Large intestine (tissue), 3 donors: ENCODE results near the gene METTL8. TPM values are rescaled to one million over a fixed set of nuclear protein-coding genes. Genes with fewer than 3 reads are reported as not detected.

Source experiments
- DNase-seq, 2 donors: peaks; one replicate each; pipeline versions ENCODE4 v3.0.0 to v3.0.0-alpha.2; 2013
- H3K27ac ChIP-seq: one replicate; pipeline ENCODE4 v1.5.1; 2013; ENCODE audit warnings: low read length
- H3K27me3 ChIP-seq: 2 replicates; pipeline ENCODE4 v1.6.1; 2013; ENCODE audit warnings: low read length; ENCODE audit not compliant: control insufficient read depth, insufficient read depth
- H3K36me3 ChIP-seq: 2 replicates; pipeline ENCODE4 v1.6.1; 2013; ENCODE audit warnings: low read length; ENCODE audit not compliant: control insufficient read depth, insufficient read depth
- H3K4me1 ChIP-seq: one replicate; pipeline ENCODE4 v1.6.1; 2013; ENCODE audit warnings: low read length; ENCODE audit not compliant: control insufficient read depth, insufficient read depth
- H3K4me3 ChIP-seq: one replicate; pipeline ENCODE4 v1.5.1; 2013; ENCODE audit warnings: low read length
- H3K9me3 ChIP-seq: one replicate; pipeline ENCODE4 v1.6.1; 2013; ENCODE audit warnings: mild to moderate bottlenecking, low read depth, low read length, moderate library complexity; ENCODE audit not compliant: control insufficient read depth
- WGBS: methylation state at CpG from one replicate; pipeline ENCODE4 v1.1.5; 2013; ENCODE audit warnings: low lambda C conversion rate; ENCODE audit not compliant: insufficient coverage; 5-methylcytosine and 5-hydroxymethylcytosine counted together
- polyA plus RNA-seq: library from polyadenylated mRNA; unstranded; fragments of 120-200 nt; gene quantifications from one replicate; pipeline ENCODE4 v1.2.1, GENCODE V29; 2013

The METTL8 gene
- polyA plus RNA-seq, 1 donor = 14.0 TPM

DNA sequence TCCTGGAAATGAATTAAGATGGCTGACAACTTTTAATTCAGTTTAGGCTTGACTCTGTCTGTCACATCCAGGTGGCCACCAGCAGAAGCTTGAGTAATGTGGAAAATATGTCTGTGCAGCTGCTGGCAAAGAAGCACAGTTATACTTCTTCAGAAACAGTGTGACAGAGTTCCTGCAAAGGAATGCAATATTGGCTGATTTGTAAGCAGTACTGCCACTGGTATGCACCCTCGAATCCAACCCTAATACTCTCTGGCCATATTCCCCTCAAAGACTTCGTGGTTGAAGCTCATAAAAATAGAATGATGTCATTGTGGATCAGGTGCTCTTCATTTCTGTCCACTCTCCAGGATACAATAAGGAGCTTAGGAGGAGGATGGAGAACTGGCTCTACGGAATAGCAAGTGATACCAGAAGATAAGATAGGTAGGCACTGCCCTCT is 86.2 kb downstream of the METTL8 start:
- Histone ChIP-seq H3K4me3 (no peak overlapping the region), H3K36me3 (no peaks in the 10 kb centered on the region), H3K27me3 (no peaks in the 10 kb centered on the region), H3K27ac (no peak overlapping the region), H3K9me3 (no peaks in the 10 kb centered on the region), H3K4me1 (no peaks in the 10 kb centered on the region)
- DNase-seq = peak in 1 of 2 donors; percentile 30
- 40% methylated on average over 1 of the region's 3 CpGs for WGBS

DNA sequence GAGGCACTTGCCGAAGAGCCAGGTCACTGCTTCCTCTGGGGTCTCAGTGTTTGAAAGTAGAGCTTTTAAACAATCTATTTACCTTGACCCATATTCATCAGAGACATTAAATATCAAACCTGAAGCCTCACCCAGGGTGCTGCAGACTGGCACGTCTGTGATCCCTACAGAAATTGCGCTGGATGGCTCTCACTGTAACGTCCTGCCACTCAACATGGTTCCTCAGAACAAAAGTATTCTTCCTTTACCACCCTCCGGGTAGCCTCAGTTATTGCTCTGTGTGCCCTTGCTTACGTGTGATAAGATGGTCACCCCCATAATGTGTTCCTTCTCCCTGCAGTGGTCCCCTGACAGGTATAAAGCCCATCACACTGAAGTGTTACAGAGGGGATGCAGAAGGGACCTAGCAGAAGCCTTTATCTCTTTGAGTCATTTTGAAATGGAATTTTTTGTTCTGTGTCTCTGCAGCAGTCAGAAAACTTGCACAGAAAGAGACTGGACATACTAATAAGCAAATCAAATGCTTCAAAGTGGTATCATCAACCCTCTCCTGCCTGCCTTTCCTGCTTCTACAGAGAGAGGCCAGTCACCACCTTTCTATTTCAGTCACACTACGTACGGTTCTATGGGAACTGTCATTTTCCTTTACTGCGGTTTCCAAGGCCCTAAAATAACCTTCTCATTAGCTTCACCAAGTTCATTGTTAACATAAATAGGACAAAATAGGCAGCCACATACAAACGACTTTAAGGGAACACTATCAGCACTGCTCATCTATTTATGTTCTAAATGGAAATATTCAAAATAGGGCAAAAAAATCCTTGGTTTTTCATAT is 86.8 kb downstream of the METTL8 start:
- Histone ChIP-seq H3K4me1 (no peaks in the 10 kb centered on the region), H3K27ac (no peak overlapping the region), H3K27me3 (no peaks in the 10 kb centered on the region), H3K4me3 (no peak overlapping the region), H3K36me3 (no peaks in the 10 kb centered on the region), H3K9me3 (no peaks in the 10 kb centered on the region)
- DNase-seq = no peak
- WGBS = 88% methylated on average over 2 of the region's 10 CpGs

DNA sequence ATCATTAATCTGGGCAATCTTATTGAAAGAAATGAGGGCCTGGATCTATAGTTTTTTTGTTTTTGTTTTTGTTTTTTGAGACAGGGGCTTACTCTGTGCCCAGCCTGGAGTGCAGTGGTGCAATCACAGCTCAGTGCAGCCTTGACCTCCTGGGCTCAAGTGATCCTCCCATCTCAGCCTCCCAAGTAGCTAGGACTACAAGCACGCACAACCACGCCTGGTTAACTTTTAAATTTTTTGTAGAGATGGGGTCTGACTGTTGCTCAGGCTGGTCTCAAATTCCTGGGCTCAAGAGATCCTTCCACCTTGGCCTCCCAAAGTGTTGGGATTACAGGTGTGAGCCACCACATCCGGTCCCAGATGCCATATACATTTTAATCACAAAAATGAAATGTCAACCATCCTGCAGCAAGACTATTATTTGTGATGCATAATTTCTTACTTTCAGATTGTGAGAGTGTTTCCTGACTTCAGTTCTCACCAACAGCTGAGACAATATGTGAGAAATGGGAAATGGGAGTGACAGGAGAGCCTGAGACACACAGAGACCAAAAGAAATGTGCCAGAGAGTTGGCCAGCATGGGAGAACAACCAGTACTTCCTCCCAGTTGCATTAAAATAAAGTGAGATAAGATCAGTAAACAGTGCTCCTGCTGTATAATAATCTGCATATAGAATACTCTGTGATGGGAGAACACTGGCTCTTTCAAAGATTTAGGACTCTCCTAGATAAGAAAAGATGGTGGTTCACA is 87.6 kb downstream of the METTL8 start:
- H3K4me1 ChIP-seq = no peaks in the 10 kb centered on the region
- H3K36me3 ChIP-seq = no peaks in the 10 kb centered on the region
- H3K27ac ChIP-seq = no peak overlapping the region
- WGBS = no CpG with 5 or more reads among the region's 3 CpGs
- no peaks in the 10 kb centered on the region for H3K27me3 ChIP-seq
- no peak for DNase-seq
- H3K9me3 ChIP-seq = no peaks in the 10 kb centered on the region
- H3K4me3 ChIP-seq = no peak overlapping the region

DNA sequence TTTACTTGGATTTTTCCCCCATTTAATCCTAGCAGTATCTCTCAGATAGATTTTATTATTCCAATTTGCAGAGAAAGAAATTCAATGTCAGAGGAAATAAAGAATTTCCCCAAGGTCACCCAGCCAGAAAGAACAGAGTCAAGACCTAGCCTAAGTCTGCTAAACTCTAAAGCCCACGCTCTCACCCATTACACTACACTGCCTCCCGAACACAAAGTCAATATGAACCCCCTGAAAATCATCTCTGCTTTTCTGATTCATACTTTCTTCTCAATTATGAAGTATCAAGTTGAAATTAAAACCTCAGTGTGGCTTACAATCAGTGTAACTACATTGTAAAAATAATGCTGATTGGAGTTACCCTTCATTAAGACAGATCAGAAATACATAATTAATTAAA is 89.6 kb downstream of the METTL8 start:
- Histone ChIP-seq H3K27ac (no peak overlapping the region), H3K9me3 (no peaks in the 10 kb centered on the region)
- no CpG with 5 or more reads among the region's 2 CpGs for WGBS

DNA sequence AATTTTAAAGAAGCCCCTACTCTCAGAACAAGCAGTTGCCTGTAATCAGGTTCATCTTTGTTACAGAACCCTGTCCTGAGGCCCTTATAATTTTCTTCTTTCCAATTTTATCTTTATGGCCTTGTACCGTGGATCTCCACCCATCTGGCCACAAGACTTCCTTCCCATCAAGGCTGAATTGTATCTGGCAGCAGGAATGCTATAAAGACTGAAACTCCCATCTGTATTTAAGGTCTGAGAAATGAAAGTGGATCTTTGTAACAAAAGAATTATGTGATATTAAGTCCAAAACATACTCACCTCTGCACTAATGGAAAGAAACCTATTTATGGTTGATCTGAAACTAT is 91.8 kb downstream of the METTL8 start:
- WGBS = no CpG with 5 or more reads among the region's 1 CpG
- H3K9me3 ChIP-seq = no peaks in the 10 kb centered on the region
- H3K36me3 ChIP-seq = no peaks in the 10 kb centered on the region
- H3K4me1 ChIP-seq = no peaks in the 10 kb centered on the region
- peak in 1 of 2 donors; percentile 26 for DNase-seq
- no peak overlapping the region for H3K4me3 ChIP-seq
- no peak overlapping the region for H3K27ac ChIP-seq
- H3K27me3 ChIP-seq = no peaks in the 10 kb centered on the region

More for the DNA sequence above, 89.6 kb downstream of the METTL8 start:
- no peaks in the 10 kb centered on the region for H3K27me3 ChIP-seq
- H3K4me3 ChIP-seq = no peak overlapping the region
- DNase-seq = no peak
- no peaks in the 10 kb centered on the region for H3K4me1 ChIP-seq
- no peaks in the 10 kb centered on the region for H3K36me3 ChIP-seq

DNA sequence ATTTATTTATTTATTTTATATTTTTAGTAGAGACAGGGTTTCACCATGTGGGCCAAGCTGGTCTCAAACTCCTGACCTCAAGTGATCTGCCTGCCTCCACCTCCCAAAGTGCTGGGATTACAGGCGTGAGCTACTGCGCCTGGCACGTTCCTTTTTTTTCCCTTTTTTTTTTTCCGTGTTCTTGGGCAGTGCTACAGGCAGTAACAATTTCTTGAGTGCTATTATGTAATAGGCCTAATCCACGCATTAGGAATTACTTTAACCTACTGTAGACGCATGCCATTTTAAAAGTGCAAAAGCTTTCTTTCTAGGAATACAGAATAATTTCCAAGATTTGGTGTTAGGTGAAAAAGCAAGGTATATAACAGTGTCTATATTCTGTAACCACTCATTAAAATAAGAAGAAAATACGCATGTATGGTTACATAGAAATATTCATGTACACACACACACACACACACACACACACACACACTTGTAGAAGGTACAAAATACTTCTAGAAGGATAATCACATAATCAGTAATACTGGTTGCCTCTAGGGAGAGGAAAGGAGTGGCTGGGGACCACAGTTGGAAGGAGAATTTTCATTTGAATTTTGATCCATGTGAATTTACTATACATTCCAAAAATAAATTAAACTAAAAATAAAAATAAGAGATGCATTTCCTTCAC is 92.3 kb downstream of the METTL8 start:
- Histone ChIP-seq H3K4me1 (no peaks in the 10 kb centered on the region), H3K27ac (no peak overlapping the region), H3K9me3 (no peaks in the 10 kb centered on the region), H3K36me3 (no peaks in the 10 kb centered on the region), H3K4me3 (no peak overlapping the region), H3K27me3 (no peaks in the 10 kb centered on the region)
- 81% methylated on average over 3 of the region's 7 CpGs for WGBS
- no peak for DNase-seq

DNA sequence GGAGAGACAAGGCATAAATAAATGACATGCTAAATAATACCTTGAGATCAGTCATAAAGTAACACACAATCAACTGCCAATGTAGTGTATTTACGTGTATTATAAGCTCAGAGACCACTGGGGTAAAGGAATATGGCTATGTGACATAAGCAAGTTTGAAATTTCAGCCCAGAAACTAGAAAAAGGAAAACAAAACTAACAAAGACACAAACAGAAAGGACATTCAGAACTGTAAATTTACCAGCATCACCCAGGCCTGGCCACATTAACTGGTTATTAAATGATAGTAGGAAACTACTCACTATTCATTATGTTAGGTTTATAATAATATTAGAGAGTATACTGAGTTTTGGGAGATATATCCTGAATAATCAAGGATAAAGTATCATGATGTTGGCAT is 98.8 kb downstream of the METTL8 start:
- Histone ChIP-seq H3K4me3 (no peak overlapping the region), H3K27me3 (no peaks in the 10 kb centered on the region), H3K4me1 (no peaks in the 10 kb centered on the region), H3K9me3 (no peaks in the 10 kb centered on the region), H3K27ac (no peak overlapping the region), H3K36me3 (no peaks in the 10 kb centered on the region)
- WGBS = 100% methylated on average over 1 of the region's 1 CpG
- no peak for DNase-seq

DNA sequence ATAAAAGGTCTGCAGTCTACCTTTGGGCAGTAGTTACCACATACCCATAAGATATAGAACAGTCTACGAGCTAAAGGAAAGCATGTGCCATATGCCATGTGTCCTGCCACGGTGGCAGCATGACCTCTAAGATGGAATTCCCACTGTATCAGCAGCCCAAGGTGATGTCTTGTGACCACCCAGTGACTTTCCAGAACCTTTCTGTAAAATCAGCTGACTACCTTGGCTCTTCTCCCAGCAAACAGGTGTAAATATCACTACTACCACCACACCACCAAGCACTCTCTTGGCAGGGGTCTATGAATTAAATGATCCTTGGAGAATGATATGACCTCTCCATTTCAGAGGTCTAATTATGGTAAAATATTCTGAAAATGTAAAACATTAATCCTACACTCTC is 99.6 kb downstream of the METTL8 start:
- no CpG with 5 or more reads among the region's 2 CpGs for WGBS
- no peak overlapping the region for H3K4me3 ChIP-seq
- no peak overlapping the region for H3K27ac ChIP-seq
- H3K9me3 ChIP-seq = no peaks in the 10 kb centered on the region
- H3K36me3 ChIP-seq = no peaks in the 10 kb centered on the region
- H3K4me1 ChIP-seq = no peaks in the 10 kb centered on the region
- H3K27me3 ChIP-seq = no peaks in the 10 kb centered on the region
- no peak for DNase-seq

DNA sequence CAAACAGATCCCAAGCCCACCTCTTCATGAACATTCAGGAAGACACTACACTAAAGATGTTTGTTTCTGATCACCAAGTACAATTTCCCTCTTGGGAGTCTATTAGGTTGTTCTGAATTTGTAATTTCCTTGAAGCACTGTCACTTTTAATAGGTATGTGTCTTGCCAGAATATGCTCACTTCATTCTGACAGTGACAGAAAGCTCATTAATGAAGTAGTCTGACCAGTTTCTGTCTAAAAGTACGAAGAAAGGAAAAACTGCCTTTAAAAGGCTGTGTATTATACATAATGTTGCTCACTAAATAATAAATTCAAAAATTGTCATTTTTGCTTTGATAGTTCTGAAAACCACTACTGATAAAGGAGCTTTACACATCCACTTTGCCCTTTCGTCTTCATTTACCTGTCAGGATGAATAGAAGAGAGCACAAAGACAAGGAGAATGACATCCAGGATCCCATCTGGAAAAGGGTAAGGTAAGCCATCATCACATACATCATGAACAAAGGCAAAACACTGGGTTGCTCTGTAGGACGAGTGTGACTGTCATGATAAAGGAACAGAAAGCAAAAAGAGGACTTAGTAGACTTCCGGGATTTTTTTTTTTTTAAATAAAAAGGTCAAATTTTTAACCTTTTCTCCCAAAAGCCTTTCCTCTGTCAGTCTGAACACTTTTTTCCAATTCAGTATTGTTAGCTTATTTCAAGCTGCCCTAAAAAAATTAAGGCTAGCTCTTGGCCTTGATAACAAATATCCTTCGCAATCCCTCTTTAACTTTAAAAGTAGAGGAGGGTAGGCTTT is 103.4 kb downstream of the METTL8 start:
- Histone ChIP-seq H3K36me3 (no peaks in the 10 kb centered on the region), H3K9me3 (no peaks in the 10 kb centered on the region), H3K27me3 (no peaks in the 10 kb centered on the region), H3K4me1 (no peaks in the 10 kb centered on the region), H3K4me3 (no peak overlapping the region), H3K27ac (no peak overlapping the region)
- 84% methylated on average over 3 of the region's 5 CpGs for WGBS
- DNase-seq = no peak

DNA sequence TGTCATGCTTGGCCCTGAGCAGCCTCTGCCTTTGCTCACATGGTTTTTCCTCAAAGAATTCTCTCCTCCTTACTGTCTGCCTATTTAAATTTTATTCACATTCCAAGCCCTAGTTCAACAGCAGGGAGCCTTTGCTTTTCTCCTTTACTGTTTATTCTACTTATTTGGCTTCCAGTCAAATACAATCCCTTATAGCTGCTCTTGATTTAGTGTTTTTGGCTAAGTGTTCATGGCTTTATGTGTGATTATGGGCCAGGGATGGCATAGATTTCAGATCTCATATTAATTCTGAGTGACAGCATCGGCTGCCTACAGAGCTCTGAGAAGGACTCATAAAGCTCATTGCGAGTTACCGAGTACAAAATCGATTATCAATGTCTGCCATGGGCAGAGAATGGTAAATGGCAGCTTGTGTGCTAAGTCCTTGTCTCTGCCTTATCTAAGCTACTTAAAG is 106.7 kb downstream of the METTL8 start:
- Histone ChIP-seq H3K36me3 (no peaks in the 10 kb centered on the region), H3K9me3 (no peaks in the 10 kb centered on the region), H3K4me1 (no peaks in the 10 kb centered on the region), H3K4me3 (no peak overlapping the region), H3K27me3 (no peaks in the 10 kb centered on the region), H3K27ac (no peak overlapping the region)
- no CpG with 5 or more reads among the region's 4 CpGs for WGBS
- DNase-seq = no peak
